Measurements from ENCODE around the gene ZNF320. TPM values are rescaled to one million over a fixed set of nuclear protein-coding genes. Genes with fewer than 3 reads are reported as not detected.
"Not testable (repeated sequence)": the region's sequence is repeated elsewhere in the genome, so short reads cannot be mapped to it uniquely, and the experiment has no call there.

ZNF320 gene
- total RNA-seq, 1 donor from 2014 or later = 11.1 TPM

- intact Hi-C loops (cut with micrococcal nuclease) = no loop called here
- Histone ChIP-seq H3K4me1 (peaks cover 6% of the 10 kb centered on the region), H3K36me3 (no peaks in the 10 kb centered on the region), H3K4me3 (no peak overlapping the region), H3K9me3 (replicated peaks) (no peaks in the 10 kb centered on the region), H3K27ac (replicated peaks) (no peak overlapping the region), H3K27me3 (ENCODE audit: low read depth) (no peaks in the 10 kb centered on the region)
- DNase-seq = no peak
- no peak for TF ChIP-seq CTCF (IDR thresholded peaks at IDR 0.05; ENCODE audit: borderline replicate concordance)
Measured at GRCh38 chr19:52936954-52937325, 39.5 kb upstream of the ZNF320 start.

GRCh38 chr19:52936151-52936953 is 38.9 kb upstream of the ZNF320 start:
- no peak overlapping the region for H3K4me3 ChIP-seq
- peaks cover under 1% of the 10 kb centered on the region for H3K4me1 ChIP-seq
- no peaks in the 10 kb centered on the region for H3K9me3 ChIP-seq (replicated peaks)
- no peak for DNase-seq
- H3K27ac ChIP-seq (replicated peaks) = no peak overlapping the region
- no peaks in the 10 kb centered on the region for H3K27me3 ChIP-seq (ENCODE audit: low read depth)
- H3K36me3 ChIP-seq = no peaks in the 10 kb centered on the region
- TF ChIP-seq CTCF (IDR thresholded peaks at IDR 0.05; ENCODE audit: borderline replicate concordance) = no peak
- intact Hi-C loops (cut with micrococcal nuclease) = no loop called here

GRCh38 chr19:52935434-52935833 is 38.0 kb upstream of the ZNF320 start:
- Histone ChIP-seq H3K4me1 (no peaks in the 10 kb centered on the region), H3K4me3 (no peak overlapping the region), H3K27me3 (ENCODE audit: low read depth) (no peaks in the 10 kb centered on the region), H3K27ac (replicated peaks) (no peak overlapping the region), H3K9me3 (replicated peaks) (no peaks in the 10 kb centered on the region), H3K36me3 (no peaks in the 10 kb centered on the region)
- intact Hi-C loops (cut with micrococcal nuclease) = no loop called here
- no peak for TF ChIP-seq CTCF (IDR thresholded peaks at IDR 0.05; ENCODE audit: borderline replicate concordance)
- no peak for DNase-seq

GRCh38 chr19:52924641-52925040 is 27.2 kb upstream of the ZNF320 start:
- intact Hi-C loops (cut with micrococcal nuclease); H3K27me3 ChIP-seq (ENCODE audit: low read depth); H3K4me3 ChIP-seq; DNase-seq; H3K9me3 ChIP-seq (replicated peaks): not testable (repeated sequence)
- Histone ChIP-seq H3K4me1 (peaks cover 25% of the 10 kb centered on the region), H3K36me3 (peaks cover 14% of the 10 kb centered on the region), H3K27ac (replicated peaks) (peak overlapping the region; percentile 77)

GRCh38 chr19:52923778-52924593 is 26.6 kb upstream of the ZNF320 start:
- H3K9me3 ChIP-seq (replicated peaks) = no peaks in the 10 kb centered on the region
- peak overlapping the region; percentile 77 for H3K27ac ChIP-seq (replicated peaks)
- H3K27me3 ChIP-seq (ENCODE audit: low read depth) = no peaks in the 10 kb centered on the region
- no peak for TF ChIP-seq CTCF (IDR thresholded peaks at IDR 0.05; ENCODE audit: borderline replicate concordance)
- H3K4me3 ChIP-seq = peak overlapping the region; percentile 70
- peak; percentile 51 for DNase-seq
- intact Hi-C loops (cut with micrococcal nuclease) = no loop called here
- H3K4me1 ChIP-seq = peaks cover 25% of the 10 kb centered on the region
- H3K36me3 ChIP-seq = peaks cover 13% of the 10 kb centered on the region
